Breast epithelium (tissue), 3 donors: ENCODE data around the gene CWC25.

ENCODE experiments used
- POLR2A ChIP-seq: fragments of 450-650 bp; IDR thresholded peaks from one replicate; pipeline ENCODE4 v1.6.1; 2016; ENCODE audit warnings: antibody characterized with exemption, mild to moderate bottlenecking, moderate library complexity
- POLR2AphosphoS5 ChIP-seq, 3 donors: sonication (generic); formaldehyde crosslinking; IDR thresholded peaks; one replicate each; pipeline ENCODE4 v1.6.1; 2017; ENCODE audit warnings: antibody characterized with exemption in 3 of 3
- TF ChIP-seq, protein P1 (sequence below), 3 donors: fragments of 450-650 bp; IDR thresholded peaks; one replicate each; pipeline ENCODE4 v1.5.1; 2016 to 2017; ENCODE audit warnings: antibody characterized with exemption in 3 of 3, mild to moderate bottlenecking in 3 of 3, moderate library complexity in 3 of 3

DNA sequence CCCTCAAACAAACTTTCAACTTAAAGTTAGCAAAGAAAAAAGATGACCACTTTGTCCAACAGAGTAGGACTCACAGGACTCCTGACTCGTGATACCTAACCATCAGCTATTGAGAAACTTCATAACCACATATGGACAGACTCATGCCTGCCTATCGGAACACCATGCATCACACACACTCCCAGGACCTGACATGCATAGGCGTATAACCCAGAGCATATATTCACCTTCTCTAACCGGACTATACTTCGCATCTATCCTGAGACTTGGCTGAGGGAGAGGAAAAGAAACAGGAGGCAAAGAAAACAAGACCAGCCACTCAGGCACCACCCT is 28.0 kb downstream of the CWC25 start:
- TF ChIP-seq, protein P1, sequence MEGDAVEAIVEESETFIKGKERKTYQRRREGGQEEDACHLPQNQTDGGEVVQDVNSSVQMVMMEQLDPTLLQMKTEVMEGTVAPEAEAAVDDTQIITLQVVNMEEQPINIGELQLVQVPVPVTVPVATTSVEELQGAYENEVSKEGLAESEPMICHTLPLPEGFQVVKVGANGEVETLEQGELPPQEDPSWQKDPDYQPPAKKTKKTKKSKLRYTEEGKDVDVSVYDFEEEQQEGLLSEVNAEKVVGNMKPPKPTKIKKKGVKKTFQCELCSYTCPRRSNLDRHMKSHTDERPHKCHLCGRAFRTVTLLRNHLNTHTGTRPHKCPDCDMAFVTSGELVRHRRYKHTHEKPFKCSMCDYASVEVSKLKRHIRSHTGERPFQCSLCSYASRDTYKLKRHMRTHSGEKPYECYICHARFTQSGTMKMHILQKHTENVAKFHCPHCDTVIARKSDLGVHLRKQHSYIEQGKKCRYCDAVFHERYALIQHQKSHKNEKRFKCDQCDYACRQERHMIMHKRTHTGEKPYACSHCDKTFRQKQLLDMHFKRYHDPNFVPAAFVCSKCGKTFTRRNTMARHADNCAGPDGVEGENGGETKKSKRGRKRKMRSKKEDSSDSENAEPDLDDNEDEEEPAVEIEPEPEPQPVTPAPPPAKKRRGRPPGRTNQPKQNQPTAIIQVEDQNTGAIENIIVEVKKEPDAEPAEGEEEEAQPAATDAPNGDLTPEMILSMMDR (IDR thresholded peaks at IDR 0.05), result no peak
- TF ChIP-seq POLR2A (no peak), POLR2AphosphoS5 (IDR thresholded peaks at IDR 0.05) (no peak)
